Measurements from ENCODE around the gene ZNF888.
"Not testable (repeated sequence)": the region's sequence is repeated elsewhere in the genome, so short reads cannot be mapped to it uniquely, and the experiment has no call there.

The ZNF888 gene

DNA sequence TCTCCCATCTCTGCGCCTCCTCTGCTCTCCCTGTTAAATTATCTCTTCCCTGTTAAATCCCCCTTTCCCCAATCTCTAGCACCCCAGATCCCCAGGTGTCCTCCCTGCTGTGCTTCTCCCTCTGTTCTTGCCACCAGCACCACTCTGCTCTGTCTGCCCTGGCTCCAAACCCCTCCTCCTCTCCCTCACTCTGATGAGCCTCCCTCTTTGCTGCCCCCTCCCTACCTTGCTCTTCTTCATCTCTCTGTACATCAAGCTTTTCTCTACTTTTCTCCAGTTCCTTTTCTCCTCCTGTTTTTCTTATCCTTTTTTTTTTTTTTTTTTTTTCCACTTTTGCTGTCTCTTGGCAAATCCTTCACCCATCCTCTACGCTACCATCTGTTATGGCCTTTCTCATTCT is 18.3 kb upstream of the ZNF888 start:
- not testable (repeated sequence) for DNase-seq (ENCODE audit: low spot score)

DNA sequence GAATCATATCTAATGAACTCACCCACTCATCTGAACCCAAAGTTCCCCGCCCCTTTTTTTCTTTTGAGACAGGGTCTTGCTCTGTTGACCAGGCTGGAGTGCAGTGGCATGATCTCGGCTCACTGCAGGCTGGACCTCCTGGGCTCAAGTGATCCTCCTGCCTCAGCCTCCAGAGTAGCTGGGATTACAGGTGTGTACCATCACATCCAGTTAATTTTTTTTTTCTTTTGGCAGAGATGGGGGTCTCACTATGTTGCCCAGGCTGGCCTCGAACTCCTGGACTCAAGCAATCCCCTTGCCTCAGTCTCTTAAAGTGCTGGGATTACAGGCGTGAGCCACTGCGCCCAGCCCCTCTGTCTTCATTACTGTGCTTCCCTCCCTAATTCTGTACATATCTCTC is 17.7 kb upstream of the ZNF888 start:
- DNase-seq (ENCODE audit: low spot score): not testable (repeated sequence)

DNA sequence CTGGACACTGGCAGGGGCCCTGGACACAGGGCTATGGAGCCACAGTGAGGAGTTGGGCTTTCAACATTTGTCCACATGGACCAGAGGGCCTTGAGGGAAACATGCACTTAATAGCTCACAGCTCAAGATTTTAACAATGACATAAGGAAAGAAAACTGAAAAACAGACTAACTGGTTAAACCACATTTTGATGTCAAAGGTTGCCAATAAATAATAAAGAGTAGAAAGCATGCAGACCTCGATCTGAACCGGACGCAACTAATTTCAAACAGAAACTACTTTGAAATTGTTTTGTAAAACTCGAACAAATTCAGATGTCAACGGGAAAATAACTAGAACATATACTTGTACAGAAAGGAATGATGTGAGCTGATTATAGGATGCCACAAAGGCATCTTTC is 15.5 kb upstream of the ZNF888 start:
- DNase-seq (ENCODE audit: low spot score): no peak

DNA sequence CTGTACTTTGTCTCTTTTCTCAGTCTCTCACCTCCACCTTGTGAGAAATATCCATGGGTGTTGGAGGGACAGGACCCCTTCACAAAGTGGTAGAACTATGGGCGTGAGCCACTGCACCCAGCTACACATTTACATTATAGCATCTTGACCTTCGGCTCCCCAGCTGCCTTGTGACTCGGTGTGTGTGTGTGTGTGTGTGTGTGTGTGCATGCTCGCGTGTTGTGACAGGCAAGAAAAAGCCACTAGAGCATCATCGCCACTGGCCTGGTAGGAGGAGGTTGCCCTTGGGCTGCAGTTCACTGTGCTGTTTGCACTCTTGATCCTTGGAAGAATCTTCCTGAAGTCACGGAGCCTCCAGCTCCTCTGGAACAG is 13.7 kb upstream of the ZNF888 start:
- no peak for DNase-seq (ENCODE audit: low spot score)

GRCh38 chr19:52936151-52936953 is 13.1 kb upstream of the ZNF888 start:
- DNase-seq (ENCODE audit: low spot score): peak; percentile 49

DNA sequence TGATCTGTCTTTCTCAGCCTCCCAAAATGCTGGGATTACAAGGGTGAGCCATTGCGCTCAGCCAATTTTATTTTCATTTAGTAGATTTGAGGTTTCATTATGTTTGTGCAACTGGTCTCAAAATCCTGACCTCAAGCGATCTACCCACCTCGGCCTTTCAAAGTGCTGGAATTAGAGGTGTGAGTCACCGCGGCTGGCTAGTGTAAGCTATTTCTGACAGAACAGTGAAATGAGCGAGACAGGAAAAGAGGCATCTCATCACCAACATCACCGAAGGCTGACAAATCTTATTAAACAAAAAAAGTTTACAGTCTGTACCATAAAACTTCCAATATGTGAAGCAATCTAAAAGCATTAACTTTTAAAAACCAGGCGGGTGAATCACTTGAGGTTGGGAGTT is 12.2 kb upstream of the ZNF888 start:
- DNase-seq (ENCODE audit: low spot score): peak; percentile 38

DNA sequence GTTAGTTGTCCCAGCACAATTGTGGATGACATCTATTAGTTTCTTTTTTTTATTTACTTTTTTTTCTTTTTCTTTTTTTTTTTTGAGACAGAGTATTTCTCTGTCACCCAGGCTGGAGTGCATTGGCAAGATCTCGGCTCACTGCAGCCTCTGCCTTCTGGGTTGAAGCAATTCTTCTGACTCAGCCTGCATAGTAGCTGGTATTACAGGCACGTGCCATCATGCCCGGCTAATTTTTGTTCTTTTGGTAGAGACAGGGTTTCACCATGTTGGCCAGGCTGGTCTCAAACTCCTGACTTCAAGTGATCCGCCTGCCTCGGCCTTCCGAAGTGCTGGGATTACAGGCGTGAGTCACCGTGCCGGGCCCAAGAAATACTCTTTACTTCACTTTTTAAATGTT is 1.4 kb upstream of the ZNF888 start:
- DNase-seq (ENCODE audit: low spot score): not testable (repeated sequence)

DNA sequence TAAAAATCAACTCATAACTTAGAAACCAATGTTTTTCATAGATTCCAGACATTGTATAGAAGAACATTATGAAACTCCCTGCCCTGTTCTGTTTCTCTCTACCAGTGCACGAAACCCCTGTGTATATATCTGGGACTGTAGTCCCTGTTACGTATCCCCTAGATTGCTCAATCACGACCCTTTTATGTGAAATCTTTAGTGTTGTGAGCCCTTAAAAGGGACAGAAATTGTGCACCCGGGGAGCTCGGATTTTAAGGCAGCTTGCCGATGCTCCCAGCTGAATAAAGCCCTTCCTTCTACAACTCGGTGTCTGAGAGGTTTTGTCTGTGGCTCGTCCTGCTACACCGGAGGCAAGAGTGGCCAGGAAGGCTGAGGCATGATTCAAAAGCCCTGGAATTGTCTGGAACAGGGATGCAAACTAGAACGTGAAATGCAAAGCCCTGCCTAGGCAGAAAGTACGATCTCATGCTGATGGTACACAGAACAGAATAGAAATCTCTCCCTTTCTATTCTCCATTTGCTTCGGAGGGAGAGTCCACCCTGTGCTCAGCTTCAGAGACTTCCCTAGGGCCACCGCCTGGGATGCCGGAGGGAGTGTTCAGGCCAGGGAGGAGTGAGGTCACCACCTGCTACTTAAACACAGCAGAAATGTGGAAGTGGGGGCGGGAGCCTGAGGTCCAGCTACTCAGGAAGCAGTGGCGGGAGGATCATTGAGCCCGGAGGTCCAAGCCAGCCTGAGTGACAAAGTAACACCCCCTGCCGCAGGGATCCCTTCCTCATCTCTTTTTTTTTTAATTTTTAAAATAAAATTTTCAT is 758 bp upstream of the ZNF888 start:
- peak; percentile 44 for DNase-seq (ENCODE audit: low spot score)

DNA sequence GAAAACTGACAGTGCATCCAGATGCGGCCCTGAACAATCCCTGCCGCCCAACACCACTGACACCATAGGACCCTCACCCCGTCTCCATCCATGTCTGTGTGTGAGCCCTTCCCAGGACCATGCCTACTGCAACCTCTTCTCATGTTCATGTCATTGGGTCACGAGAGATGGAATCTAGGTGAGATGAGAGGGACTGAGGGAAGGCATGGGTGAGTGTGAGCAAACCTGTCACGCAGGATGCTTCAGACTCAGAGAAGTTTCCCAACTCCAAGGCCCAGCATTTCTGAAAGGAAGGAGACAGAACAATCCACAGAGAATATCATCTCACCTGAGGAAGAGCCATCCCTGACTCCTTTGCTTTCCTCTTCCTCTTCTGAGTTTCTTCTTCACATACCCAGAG is 5.7 kb downstream of the ZNF888 start:
- DNase-seq (ENCODE audit: low spot score): no peak

DNA sequence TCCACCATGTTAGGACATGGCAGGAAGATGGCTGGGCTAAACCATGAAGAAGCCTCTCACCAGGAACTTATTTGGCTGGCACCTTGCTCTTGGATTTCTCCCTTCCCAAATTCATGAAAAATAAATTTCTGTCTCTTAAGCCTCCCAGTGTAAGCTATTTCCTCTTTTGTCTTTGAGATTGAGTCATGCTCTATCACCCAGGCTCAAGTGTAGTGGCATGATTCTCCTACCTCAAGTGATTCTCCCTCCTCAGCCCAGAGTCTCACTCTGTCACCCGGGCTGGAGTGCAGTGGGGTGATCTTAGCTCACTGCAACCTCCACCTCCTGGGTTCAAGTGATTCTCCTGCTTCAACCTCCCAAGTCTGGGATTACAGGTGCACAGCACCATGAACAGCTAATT is 12.6 kb downstream of the ZNF888 start:
- DNase-seq (ENCODE audit: low spot score): no peak

GRCh38 chr19:52904052-52904780 is 19.0 kb downstream of the ZNF888 start:
- not testable (repeated sequence) for DNase-seq (ENCODE audit: low spot score)

DNA sequence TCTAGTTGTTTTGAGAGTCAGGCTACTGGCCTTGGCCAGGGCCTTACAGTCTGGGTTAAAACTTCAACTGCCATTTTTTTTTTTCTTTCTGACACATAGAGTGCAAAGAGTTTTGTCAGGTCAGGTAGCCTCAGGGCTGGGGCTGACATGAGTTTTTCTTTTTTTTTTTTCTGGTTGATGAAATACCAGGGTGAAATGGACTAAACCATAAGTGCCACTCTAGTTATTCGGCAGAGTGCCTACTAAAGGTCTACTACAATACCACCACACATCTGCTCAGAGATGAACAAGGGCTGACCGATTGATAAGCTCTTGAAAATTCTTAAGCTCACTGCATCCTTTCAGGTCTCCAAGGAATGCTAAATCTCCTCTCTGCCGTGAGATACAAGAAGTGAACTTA is 21.4 kb downstream of the ZNF888 start:
- DNase-seq (ENCODE audit: low spot score): no peak

GRCh38 chr19:52898596-52898995 is 24.6 kb downstream of the ZNF888 start:
- not testable (repeated sequence) for DNase-seq (ENCODE audit: low spot score)

DNA sequence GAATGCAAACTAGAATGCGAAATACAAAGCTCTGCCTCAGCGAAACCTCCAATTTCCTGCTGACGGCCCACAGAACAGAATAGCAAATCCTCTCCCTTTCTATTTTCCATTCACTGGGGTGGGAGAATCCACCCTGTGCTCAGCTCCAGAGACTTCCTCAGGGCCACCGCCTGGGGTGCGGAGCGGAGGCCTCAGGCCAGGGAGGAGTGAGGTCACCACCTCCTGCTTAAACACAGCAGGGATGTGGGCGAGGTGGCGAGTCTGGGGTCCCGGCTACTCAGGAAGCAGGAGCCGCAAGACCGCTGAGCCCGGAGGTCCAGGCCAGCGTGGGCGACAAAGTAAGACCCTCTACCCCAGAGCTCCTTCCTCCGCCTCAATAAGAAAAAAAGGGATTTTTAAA is 25.1 kb downstream of the ZNF888 start:
- DNase-seq (ENCODE audit: low spot score): no peak

- peak; percentile 93 for DNase-seq (ENCODE audit: low spot score)
These were observed 25.9 kb downstream of the ZNF888 start, which contains the start of gene ZNF320 for GRCh38 chr19:52897138-52897935. ZNF320 (minus strand) TSS chr19:52897635; CDS start chr19:52890255, 7,380 bp downstream.

DNA sequence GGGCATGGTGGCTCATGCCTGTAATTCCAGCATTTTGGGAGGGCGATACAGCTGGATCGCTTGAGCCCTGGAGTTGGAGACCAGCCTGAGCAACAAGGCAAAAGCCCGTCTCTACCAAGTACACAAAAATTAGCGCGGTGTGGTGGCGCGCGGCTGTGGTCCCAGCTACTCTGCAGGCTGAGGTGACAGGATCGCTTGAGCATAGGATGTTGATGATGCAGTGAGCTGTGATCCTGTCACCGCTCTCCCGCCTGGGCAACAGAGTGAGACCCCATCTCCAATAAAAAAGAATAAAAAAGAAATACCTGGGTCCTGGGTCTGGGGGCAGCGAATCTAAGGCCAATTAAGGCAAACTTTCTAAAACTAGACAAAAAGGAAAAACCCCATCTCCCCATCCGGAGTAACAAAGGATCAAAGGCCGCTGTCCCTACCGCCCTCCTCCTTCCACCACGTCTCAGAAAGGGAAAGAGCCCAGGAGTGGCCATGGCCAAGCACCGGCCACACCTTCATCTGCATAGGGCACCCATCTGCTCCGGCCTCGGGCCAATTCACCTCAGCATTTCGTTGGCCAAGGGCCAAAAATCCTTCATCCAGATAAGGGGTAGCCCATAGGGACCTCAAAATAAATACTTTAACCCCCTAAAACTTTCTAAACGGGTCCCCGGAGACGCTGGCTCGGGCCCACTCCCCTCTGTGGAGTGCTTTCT is 26.6 kb downstream of the ZNF888 start:
- DNase-seq (ENCODE audit: low spot score): peak; percentile 72

DNA sequence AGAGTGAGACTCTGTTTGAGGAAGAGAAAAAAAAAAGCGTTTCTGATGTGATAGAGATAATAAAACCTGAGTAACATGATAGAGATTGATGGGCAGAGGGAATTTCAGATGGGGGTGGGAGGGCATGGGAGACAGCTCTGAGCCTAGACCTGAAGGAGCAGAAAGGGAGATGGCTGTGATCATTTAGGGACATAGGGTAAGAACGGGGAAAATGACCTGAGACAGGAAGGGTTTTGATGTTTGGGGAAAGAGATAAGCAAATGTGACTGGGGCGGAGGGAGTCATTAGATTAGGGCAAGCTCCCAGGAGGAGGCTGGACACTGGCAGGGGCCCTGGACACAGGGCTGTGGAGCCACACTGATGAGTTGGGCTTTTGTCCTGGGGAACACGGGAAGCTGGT is 31.9 kb downstream of the ZNF888 start:
- DNase-seq (ENCODE audit: low spot score): no peak

DNA sequence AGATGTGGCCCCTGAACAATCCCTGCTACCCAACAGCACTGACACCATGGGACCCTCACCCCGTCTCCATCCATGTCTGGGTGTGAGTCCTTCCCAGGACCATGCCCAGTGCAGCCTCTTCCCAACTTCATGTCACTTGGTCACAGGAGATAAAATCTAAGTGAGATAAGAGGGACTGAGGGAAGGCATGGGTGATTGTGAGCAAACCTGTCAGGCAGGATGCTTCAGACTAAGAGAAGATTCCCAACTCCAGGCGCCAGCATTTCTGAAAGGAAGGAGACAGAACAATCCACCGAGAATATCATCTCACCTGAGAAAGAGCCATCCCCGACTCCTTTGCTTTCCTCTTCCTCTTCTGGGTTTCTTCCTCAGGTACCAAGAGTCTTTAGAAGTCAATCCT is 33.3 kb downstream of the ZNF888 start:
- no peak for DNase-seq (ENCODE audit: low spot score)

DNA sequence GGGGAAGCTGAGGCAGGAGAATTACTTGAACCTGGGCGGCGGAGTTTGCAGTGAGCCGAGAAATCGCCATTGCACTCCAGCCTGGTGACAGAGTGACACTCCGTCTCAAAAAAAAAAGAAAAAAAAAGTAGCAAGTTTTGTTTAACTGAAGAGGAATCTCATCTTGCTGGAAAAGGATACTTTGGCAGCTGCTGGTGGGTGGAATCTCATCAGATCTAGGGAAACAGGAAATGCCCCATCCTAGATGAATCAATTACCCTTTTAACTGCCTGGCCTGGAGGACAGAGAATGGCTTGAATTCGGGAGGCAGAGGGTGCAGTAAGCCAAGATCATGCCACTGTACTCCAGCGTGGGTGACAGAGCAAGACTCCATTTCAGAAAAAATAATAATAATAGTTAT is 34.2 kb downstream of the ZNF888 start:
- no peak for DNase-seq (ENCODE audit: low spot score)

GRCh38 chr19:52880895-52881389 is 42.3 kb downstream of the ZNF888 start:
- no peak for DNase-seq (ENCODE audit: low spot score)

- not testable (repeated sequence) for DNase-seq (ENCODE audit: low spot score)
These were observed 50.2 kb downstream of the ZNF888 start for GRCh38 chr19:52872996-52873395.

Data from LoVo (cell line).